ENCODE data around the gene TRIM17.
"Not testable (repeated sequence)": the region's sequence is repeated elsewhere in the genome, so short reads cannot be mapped to it uniquely, and the experiment has no call there.

Gene TRIM17

DNA sequence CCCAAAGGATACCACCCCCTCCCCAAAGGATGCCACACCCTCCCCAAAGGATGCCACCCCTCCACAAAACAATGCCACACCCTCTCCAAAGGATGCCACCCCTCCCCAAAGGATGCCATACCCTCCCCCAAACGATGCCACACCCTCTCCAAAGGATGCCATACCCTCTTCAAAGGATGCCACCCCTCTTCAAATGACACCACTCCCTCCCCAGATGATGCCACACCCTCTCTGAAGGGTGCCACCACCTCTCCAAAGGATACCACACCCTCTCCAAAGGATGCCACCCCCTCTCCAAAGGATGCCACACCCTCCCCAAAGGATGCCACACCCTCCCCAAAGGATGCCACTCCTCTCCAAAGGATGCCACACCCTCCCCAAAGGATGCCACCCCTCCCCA is 21.6 kb upstream of the TRIM17 start:
- TF ChIP-seq, protein P1, sequence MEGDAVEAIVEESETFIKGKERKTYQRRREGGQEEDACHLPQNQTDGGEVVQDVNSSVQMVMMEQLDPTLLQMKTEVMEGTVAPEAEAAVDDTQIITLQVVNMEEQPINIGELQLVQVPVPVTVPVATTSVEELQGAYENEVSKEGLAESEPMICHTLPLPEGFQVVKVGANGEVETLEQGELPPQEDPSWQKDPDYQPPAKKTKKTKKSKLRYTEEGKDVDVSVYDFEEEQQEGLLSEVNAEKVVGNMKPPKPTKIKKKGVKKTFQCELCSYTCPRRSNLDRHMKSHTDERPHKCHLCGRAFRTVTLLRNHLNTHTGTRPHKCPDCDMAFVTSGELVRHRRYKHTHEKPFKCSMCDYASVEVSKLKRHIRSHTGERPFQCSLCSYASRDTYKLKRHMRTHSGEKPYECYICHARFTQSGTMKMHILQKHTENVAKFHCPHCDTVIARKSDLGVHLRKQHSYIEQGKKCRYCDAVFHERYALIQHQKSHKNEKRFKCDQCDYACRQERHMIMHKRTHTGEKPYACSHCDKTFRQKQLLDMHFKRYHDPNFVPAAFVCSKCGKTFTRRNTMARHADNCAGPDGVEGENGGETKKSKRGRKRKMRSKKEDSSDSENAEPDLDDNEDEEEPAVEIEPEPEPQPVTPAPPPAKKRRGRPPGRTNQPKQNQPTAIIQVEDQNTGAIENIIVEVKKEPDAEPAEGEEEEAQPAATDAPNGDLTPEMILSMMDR (IDR thresholded peaks at IDR 0.05; ENCODE audit: insufficient read depth, low read depth, low read length, missing control alignments), result no peak
- H3K4me3 ChIP-seq (ENCODE audit: low read depth, low read length), result no peak overlapping the region
- no peak for DNase-seq (ENCODE audit: low read depth)

DNA sequence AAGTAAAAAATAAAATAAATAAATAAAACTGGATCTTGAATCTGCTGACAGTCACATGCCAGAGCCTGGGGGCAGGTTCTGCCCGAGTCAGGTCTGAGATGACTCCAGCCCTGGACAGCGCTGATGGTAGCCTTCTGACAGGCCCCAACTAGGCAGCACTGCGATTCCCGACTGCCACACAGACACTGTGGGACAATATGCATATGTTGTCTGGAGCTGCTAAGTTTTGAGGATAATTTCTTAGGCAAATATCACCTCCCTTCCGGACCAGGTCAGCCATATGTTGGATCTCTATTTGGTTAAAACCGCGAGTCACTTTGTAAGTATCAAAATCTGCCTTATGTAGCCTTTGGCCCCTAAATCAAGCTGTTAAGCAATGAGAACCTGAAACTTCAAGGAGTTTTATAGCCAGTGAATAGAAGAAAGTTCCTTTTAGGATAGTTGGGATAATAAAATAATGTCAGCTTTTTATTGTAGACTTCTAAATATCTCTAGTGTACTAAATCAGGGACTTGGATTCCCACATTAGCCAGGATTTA is 20.8 kb upstream of the TRIM17 start:
- TF ChIP-seq, protein P1 (IDR thresholded peaks at IDR 0.05; ENCODE audit: insufficient read depth, low read depth, low read length, missing control alignments), result no peak
- no peak for DNase-seq (ENCODE audit: low read depth)
- no peak overlapping the region for H3K4me3 ChIP-seq (ENCODE audit: low read depth, low read length)

DNA sequence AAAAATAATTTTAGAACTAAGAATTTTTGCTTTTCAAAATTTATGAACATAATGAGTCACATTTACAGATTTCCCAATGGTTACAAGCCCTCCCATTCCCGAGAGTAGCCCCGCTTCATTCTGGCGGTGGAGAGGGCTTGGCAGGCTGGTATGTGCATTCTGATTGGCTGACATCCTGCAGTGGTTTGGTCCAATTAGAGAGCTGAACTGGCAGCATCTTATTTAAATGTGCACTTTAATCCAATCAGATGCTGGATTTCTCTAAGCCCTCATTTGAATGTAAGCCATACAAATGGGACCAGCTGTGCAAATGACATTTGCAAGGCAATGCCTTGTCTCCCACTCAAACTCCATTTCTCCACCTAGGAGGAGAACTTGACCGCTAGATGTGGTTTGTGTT is 18.0 kb upstream of the TRIM17 start:
- no peak for DNase-seq (ENCODE audit: low read depth)
- H3K4me3 ChIP-seq (ENCODE audit: low read depth, low read length), result no peak overlapping the region
- TF ChIP-seq, protein P1 (IDR thresholded peaks at IDR 0.05; ENCODE audit: insufficient read depth, low read depth, low read length, missing control alignments), result no peak

DNA sequence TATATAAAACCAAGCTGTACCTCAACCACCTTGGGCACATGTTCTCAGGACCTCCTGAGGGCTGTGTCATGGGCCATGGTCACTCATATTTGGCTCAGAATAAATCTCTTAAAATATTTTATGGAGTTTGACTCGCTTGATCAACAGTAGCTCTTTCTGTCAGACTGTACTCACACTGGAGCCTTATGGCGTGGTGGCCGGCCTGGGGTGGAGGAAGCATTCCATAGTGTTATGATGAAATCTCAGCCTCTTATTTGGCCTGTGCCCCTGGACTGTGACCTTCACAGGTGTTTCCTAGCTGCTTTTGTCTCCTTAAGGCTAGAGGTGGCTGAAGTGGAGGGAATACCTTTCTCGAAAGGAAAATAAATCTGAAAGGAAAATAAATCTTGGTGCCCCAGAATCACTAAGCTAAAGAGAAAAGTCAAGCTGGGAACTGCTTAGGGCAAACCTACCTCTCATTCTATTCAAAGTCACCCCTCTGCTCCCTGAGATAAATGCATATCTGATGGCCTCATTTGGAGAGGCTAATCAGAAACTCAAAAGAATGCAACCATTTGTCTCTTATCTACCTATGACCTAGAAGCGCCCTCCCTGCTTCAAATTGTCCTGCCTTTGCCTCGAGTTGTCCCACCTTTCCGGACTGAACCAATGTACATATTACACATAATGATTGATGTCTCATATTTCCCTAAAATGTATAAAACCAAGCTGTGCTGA is 16.8 kb upstream of the TRIM17 start:
- not testable (repeated sequence) for DNase-seq (ENCODE audit: low read depth); H3K4me3 ChIP-seq (ENCODE audit: low read depth, low read length)

DNA sequence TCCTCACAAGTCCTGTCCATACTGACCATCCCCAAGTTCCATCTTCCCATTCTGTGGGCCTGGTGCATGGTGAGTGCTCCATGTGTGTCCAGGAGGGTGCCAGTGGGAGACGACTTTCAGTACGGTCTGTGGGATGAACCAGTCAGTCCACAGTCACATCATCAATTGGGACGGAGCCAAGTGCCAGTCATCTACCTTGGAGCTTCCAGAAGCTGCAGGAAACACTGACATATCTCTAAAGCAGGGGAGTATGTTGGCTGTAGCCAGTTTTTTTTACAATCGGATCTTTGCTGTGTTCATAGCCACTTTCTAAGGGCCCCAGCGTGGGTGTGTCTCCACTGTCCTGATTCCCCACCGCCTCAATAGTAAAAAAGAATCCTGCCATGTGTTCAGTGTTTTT is 13.6 kb upstream of the TRIM17 start:
- H3K4me3 ChIP-seq (ENCODE audit: low read depth, low read length), result no peak overlapping the region
- TF ChIP-seq, protein P1 (IDR thresholded peaks at IDR 0.05; ENCODE audit: insufficient read depth, low read depth, low read length, missing control alignments), result no peak
- DNase-seq (ENCODE audit: low read depth), result no peak

DNA sequence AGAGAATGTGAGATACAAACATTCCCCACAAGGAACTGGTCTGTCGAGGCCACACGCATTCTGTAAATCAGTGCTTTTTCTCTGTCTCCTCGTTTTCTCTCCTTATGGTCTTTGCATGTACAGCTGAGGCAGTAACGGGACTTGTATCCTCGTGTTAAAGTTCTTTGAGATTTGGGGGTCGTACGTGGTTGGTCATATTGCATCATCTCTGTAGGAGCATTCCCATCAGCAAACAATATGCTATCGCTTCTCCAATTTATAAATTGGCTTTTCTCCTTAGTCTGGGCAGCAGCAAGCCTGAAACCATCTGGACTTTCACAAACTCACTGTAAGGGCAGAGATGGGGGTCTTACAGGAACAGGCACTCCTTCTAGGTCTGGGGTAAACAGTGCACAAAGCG is 13.0 kb upstream of the TRIM17 start:
- H3K4me3 ChIP-seq (ENCODE audit: low read depth, low read length), result no peak overlapping the region
- TF ChIP-seq, protein P1 (IDR thresholded peaks at IDR 0.05; ENCODE audit: insufficient read depth, low read depth, low read length, missing control alignments), result no peak
- DNase-seq (ENCODE audit: low read depth), result no peak

DNA sequence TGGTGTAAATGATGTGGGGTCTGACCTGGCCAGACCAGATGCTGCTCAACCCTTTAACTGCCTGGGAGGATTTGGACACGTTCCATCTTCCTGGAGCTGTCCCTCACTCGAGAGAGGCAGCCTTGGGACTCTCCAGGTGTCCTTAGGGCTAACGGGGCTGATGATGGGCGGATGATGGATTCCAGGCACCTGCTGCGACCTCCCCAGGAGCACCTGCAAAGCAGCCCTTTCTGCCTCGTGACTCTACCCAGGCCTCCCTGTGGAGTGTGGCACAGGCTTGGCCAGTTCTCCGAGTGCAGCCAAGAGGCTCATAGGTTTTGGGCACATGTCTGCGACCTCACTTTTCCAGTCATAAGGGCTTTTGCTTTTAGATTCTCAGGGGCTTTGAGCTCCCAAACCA is 12.3 kb upstream of the TRIM17 start:
- TF ChIP-seq, protein P1 (IDR thresholded peaks at IDR 0.05; ENCODE audit: insufficient read depth, low read depth, low read length, missing control alignments), result no peak
- H3K4me3 ChIP-seq (ENCODE audit: low read depth, low read length), result no peak overlapping the region
- DNase-seq (ENCODE audit: low read depth), result no peak
